Measurements from ENCODE around the gene IRF2BPL. TPM values are rescaled to one million over a fixed set of nuclear protein-coding genes. Genes with fewer than 3 reads are reported as not detected.

The IRF2BPL gene
- total RNA-seq, 1 experiment from 2014 or later: 74.6 TPM

- intact Hi-C loops (cut with micrococcal nuclease): loop anchor here (10.0 kb wide), 1 partner anchor 112 kb away; no protein-coding TSS in a partner anchor
- Histone ChIP-seq H3K4me1 (ENCODE audit: control insufficient read depth in 1 of 2, insufficient read depth in 2 of 2, low read length in 2 of 2) (peaks cover 73 to 75% of the 10 kb centered on the region in 2 experiments), H3K27me3 (ENCODE audit: insufficient read depth, low read length) (no peaks in the 10 kb centered on the region), H3K9me2 (ENCODE audit: insufficient read depth) (no peaks in the 10 kb centered on the region), H4K20me1 (ENCODE audit: insufficient read depth) (peaks cover 7% of the 10 kb centered on the region; the same call in 1 of the 2 replicates), H3K27ac (ENCODE audit: low read depth, low read length) (peak overlapping the region; percentile 100), H3K79me2 (ENCODE audit: insufficient read depth, low read length) (peaks cover 40% of the 10 kb centered on the region), H3K4me3 (replicated peaks in 1 of 2; ENCODE audit: low read depth in 1 of 2, low read length in 2 of 2) (peak overlapping the region; percentile 61 to 89), H3K9me3 (ENCODE audit: control insufficient read depth in 1 of 2, insufficient read depth in 1 of 2, low read depth in 1 of 2, low read length in 2 of 2) (no peaks in the 10 kb centered on the region), H2AFZ (ENCODE audit: low read depth, low read length, poor library complexity, severe bottlenecking) (no peak overlapping the region), H3K4me2 (ENCODE audit: low read length) (peak overlapping the region; percentile 98), H3K9ac (ENCODE audit: low read length) (peak overlapping the region; percentile 96), H3K36me3 (ENCODE audit: control insufficient read depth in 1 of 2, insufficient read depth in 2 of 2, low read length in 2 of 2) (peaks cover 3 to 13% of the 10 kb centered on the region in 2 experiments; a peak in 1 of 4 replicates)
- ChIA-PET RAD21 (ENCODE audit: low non-redundant PET in 1 of 2, low total read pairs in 2 of 2, uncharacterized antibody in 2 of 2, unreplicated experiment in 2 of 2) (interaction anchor here in 1 of 2 experiments (0.6 to 0.7 kb wide), 2 partner anchors 28 to 42 kb away, joined by 3 read pairs; no protein-coding TSS in a partner anchor), CTCF (no interaction called here), POLR2A (interaction anchor here (2.6 kb wide), 1 partner anchor 65 kb away, joined by 10 read pairs; no protein-coding TSS in a partner anchor)
- no peak for TF ChIP-seq RAD21 (IDR thresholded peaks at IDR 0.05; ENCODE audit: low read depth)
- no peak for TF ChIP-seq EZH2 (IDR thresholded peaks at IDR 0.05)
- TF ChIP-seq ZFX (IDR thresholded peaks at IDR 0.05): peak; percentile 40; the same call in 1 of the 2 replicates
- BruUV-seq (replicated peaks): no TSS peak
- DNase-seq (ENCODE audit: low read depth, low spot score) (no peak), ATAC-seq (no peak)
These were observed 2.2 kb downstream of the IRF2BPL start for GRCh38 chr14:77026166-77026929.

- H2AFZ ChIP-seq (ENCODE audit: low read depth, low read length, poor library complexity, severe bottlenecking): no peak overlapping the region
- 0 out of 2 replicates have a peak overlapping the region, but pooled peaks have one; percentile 38 for H3K9ac ChIP-seq (ENCODE audit: low read length)
- peaks cover 7% of the 10 kb centered on the region; the same call in 1 of the 2 replicates for H4K20me1 ChIP-seq (ENCODE audit: insufficient read depth)
- peak overlapping the region; percentile 100; the same call in 1 of the 2 replicates for H3K27ac ChIP-seq (ENCODE audit: low read depth, low read length)
- intact Hi-C loops (cut with micrococcal nuclease): loop anchor here (10.0 kb wide), 1 partner anchor 111 kb away; no protein-coding TSS in a partner anchor
- no TSS peak for BruUV-seq (replicated peaks)
- H3K79me2 ChIP-seq (ENCODE audit: insufficient read depth, low read length): peaks cover 40% of the 10 kb centered on the region
- no peaks in the 10 kb centered on the region for H3K9me3 ChIP-seq (ENCODE audit: control insufficient read depth in 1 of 2, insufficient read depth in 1 of 2, low read depth in 1 of 2, low read length in 2 of 2)
- TF ChIP-seq, protein P1, sequence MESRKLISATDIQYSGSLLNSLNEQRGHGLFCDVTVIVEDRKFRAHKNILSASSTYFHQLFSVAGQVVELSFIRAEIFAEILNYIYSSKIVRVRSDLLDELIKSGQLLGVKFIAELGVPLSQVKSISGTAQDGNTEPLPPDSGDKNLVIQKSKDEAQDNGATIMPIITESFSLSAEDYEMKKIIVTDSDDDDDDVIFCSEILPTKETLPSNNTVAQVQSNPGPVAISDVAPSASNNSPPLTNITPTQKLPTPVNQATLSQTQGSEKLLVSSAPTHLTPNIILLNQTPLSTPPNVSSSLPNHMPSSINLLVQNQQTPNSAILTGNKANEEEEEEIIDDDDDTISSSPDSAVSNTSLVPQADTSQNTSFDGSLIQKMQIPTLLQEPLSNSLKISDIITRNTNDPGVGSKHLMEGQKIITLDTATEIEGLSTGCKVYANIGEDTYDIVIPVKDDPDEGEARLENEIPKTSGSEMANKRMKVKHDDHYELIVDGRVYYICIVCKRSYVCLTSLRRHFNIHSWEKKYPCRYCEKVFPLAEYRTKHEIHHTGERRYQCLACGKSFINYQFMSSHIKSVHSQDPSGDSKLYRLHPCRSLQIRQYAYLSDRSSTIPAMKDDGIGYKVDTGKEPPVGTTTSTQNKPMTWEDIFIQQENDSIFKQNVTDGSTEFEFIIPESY (IDR thresholded peaks at IDR 0.05; ENCODE audit: extremely low read depth, insufficient replicate concordance, low read length): no peak
- TF ChIP-seq CBX3 (IDR thresholded peaks at IDR 0.05; ENCODE audit: low read depth) (no peak), POLR2A (IDR thresholded peaks at IDR 0.05; ENCODE audit: borderline replicate concordance, extremely low read depth, insufficient read depth, insufficient read length) (no peak), CEBPB (IDR thresholded peaks at IDR 0.05; ENCODE audit: low read depth) (no peak), EZH2 (IDR thresholded peaks at IDR 0.05) (no peak), TCF7L2 (IDR thresholded peaks at IDR 0.05; ENCODE audit: borderline replicate concordance, extremely low read depth, insufficient read depth, insufficient read length) (no peak), SP1 (IDR thresholded peaks at IDR 0.05; ENCODE audit: low read depth) (no peak), ZNF274 (IDR thresholded peaks at IDR 0.05; ENCODE audit: low read depth, low read length) (no peak), EZH2phosphoT487 (IDR thresholded peaks at IDR 0.05; ENCODE audit: borderline replicate concordance) (no peak)
- TF ChIP-seq, protein P2, sequence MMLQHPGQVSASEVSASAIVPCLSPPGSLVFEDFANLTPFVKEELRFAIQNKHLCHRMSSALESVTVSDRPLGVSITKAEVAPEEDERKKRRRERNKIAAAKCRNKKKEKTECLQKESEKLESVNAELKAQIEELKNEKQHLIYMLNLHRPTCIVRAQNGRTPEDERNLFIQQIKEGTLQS (IDR thresholded peaks at IDR 0.05): no peak
- no peak overlapping the region for H3K4me3 ChIP-seq (replicated peaks in 1 of 2; ENCODE audit: low read depth in 1 of 2, low read length in 2 of 2)
- ATAC-seq (no peak), DNase-seq (ENCODE audit: low read depth, low spot score) (no peak)
- no peaks in the 10 kb centered on the region for H3K27me3 ChIP-seq (ENCODE audit: insufficient read depth, low read length)
- H3K9me2 ChIP-seq (ENCODE audit: insufficient read depth): no peaks in the 10 kb centered on the region
- peaks cover 3 to 13% of the 10 kb centered on the region in 2 experiments; a peak in 1 of 4 replicates for H3K36me3 ChIP-seq (ENCODE audit: control insufficient read depth in 1 of 2, insufficient read depth in 2 of 2, low read length in 2 of 2)
- CTCF ChIA-PET: interaction anchor here (2.4 to 4.0 kb wide), 2 partner anchors 27 to 45 kb away, joined by 9 to 19 read pairs; no protein-coding TSS in a partner anchor
- RAD21 ChIA-PET (ENCODE audit: low non-redundant PET in 1 of 2, low total read pairs in 2 of 2, uncharacterized antibody in 2 of 2, unreplicated experiment in 2 of 2): interaction anchor here in 1 of 2 experiments (0.6 to 0.7 kb wide), 2 partner anchors 29 to 43 kb away, joined by 3 read pairs; no protein-coding TSS in a partner anchor
- H3K4me1 ChIP-seq (ENCODE audit: control insufficient read depth in 1 of 2, insufficient read depth in 2 of 2, low read length in 2 of 2): peaks cover 75 to 79% of the 10 kb centered on the region in 2 experiments
- peak overlapping the region; percentile 73 for H3K4me2 ChIP-seq (ENCODE audit: low read length)
- POLR2A ChIA-PET: interaction anchor here (1.4 to 2.6 kb wide), 2 partner anchors 34 to 64 kb away, joined by 5 to 10 read pairs; no protein-coding TSS in a partner anchor
These were observed 2.8 kb downstream of the IRF2BPL start for GRCh38 chr14:77025744-77026165.
